Activated T-helper 2 cell treated with anti-CD3 and anti-CD28 coated beads, Interferon-gamma antibody, Interleukin-2, Interleukin-4, amounts not matched to agents 10 μg/mL and 5 μg/mL and 100 μg/mL, durations not matched to agents 14 hours and 24 hours and 36 hours (primary cell): Measurements from ENCODE around the gene SYPL2. TPM values are rescaled to one million over a fixed set of nuclear protein-coding genes. Genes with fewer than 3 reads are reported as not detected.

Source experiments
- DNase-seq: peaks from one replicate; pipeline ENCODE4 v3.0.0; 2021; ENCODE audit warnings: low spot score
- H3K27ac Mint-ChIP-seq: one replicate; pipeline ENCODE4 v1.8.0; 2021; ENCODE audit warnings: mixed read lengths
- H3K27me3 Mint-ChIP-seq: one replicate; pipeline ENCODE4 v1.8.0; 2021; ENCODE audit warnings: low read depth, mixed read lengths
- H3K36me3 Mint-ChIP-seq: one replicate; pipeline ENCODE4 v1.8.0; 2021; ENCODE audit warnings: low read depth, mixed read lengths
- H3K4me1 Mint-ChIP-seq: one replicate; pipeline ENCODE4 v1.8.0; 2021; ENCODE audit warnings: low read depth, mixed read lengths
- H3K4me3 Mint-ChIP-seq: one replicate; pipeline ENCODE4 v1.8.0; 2021; ENCODE audit warnings: low read depth, mild to moderate bottlenecking, moderate library complexity, mixed read lengths
- H3K9me3 Mint-ChIP-seq: one replicate; pipeline ENCODE4 v1.8.0; 2021; ENCODE audit warnings: mixed read lengths
- intact Hi-C: fragments of 100-400 bp; cut with micrococcal nuclease; formaldehyde crosslinking; loops from one replicate; pipeline ENCODE4 v1.15.1; 2023
- total RNA-seq: library from RNA; stranded (reverse); gene quantifications from 2 replicates; pipeline ENCODE4 v1.2.3, GENCODE V29; 2022

Gene SYPL2
- total RNA-seq, 1 donor from 2014 or later: not detected

DNA sequence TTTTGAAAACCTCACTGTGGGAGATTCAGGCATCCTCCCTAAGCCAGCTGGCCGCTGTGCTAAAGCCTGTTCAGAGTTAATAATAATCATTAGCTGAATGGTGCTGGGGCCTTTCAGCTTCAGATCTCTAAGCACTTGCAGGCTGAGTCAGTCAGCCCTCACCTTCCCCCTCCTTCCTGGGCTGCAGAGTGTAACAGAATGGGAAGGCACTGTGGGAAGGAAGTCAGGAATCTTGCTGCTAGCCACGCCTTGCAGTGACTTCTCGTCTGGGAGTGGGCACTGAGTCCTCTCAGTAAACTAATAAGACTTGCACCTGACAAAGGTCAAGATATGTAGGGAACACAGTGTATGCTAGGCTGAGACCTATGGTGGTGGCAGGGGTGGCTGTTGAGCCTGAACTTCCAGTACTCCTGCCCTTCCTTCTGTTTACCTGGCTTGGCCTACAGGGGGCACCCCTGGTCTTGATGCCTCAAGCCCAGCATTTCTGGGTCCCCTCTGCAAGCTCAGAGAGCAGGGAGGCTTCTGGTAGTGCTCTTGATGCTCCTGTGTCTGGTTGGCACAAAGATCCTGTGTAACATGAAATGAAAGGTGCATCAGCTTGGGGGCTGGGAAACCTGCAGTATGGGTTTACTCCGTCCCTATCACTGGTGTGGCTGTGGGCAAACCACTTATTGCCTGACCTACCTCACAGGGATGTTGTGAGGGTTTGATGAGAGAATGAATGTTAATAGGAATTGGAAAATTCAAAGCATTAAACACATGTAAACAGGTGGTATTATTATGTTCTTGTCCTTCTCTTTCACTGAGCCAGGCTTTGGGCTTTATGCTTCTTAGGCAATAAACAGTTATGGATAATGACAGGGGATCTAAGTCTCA, 33.6 kb downstream of the SYPL2 start:
- Mint-ChIP-seq H3K27ac (no peak overlapping the region), H3K9me3 (no peaks in the 10 kb centered on the region), H3K27me3 (no peaks in the 10 kb centered on the region), H3K4me1 (peaks cover 56% of the 10 kb centered on the region), H3K4me3 (no peak overlapping the region), H3K36me3 (peaks cover 54% of the 10 kb centered on the region)
- intact Hi-C loops: no loop called here
- DNase-seq: peak; percentile 38

DNA sequence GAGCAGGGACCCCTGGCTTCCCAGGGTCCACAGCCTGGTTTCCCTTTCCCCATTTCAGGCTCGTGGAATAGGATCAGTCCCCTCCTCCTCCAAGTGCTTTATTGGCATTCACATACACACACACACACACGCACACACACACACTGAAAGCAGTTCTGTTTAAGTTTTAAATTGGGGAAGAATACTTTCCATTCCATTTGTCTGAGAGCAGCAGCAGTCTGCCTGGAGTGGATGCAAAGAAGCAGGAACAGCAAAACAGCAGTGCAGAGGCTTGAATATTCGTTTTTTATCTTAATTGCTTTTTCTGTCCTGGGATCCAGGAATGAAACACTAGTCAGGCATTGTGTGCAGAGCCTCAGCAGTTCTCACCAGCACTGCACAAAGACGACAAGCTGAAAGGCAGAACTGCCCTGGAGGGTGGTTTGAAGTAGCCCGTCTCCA, 34.6 kb downstream of the SYPL2 start:
- intact Hi-C loops: no loop called here
- Mint-ChIP-seq H3K27ac (no peak overlapping the region), H3K36me3 (peaks cover 49% of the 10 kb centered on the region)

DNA sequence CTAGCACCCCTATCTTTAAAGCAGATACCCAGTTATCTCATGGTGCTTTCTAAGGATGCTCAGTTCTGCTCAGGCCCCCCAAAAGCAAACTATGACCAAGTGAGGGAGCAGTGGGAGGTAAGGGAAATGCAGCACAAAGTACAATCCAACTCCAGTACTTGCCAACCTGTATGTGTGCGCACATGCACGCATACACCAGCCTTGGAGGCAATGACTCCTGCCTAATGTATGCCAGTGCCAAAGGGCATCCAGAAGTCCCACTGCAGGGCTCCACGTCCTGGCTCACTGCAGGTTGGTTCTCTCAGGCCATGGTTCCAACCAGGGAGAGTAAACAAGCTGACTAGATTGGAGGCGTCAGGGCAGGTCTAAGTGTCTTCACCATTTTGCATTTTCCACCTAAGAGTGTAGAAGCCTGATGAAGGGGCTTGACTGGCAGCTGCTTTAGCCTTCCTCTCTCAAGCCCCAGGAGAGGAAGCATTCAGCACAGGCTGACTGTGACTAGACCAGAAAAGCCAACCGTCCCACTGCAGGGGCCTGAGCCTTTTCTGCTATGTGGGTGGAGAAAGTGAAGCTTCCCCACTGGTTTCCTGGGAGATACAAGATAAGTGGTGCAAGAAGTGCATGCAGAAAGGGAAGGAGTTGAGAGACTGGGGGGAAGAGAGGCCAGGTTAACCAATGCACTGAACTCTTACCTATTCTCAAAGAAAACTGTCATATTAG, 35.5 kb downstream of the SYPL2 start:
- Mint-ChIP-seq H3K27ac (peak overlapping the region; percentile 38), H3K4me3 (peak overlapping the region; percentile 32), H3K4me1 (peaks cover 45% of the 10 kb centered on the region), H3K9me3 (no peaks in the 10 kb centered on the region), H3K36me3 (peaks cover 41% of the 10 kb centered on the region), H3K27me3 (no peaks in the 10 kb centered on the region)
- no peak for DNase-seq
- intact Hi-C loops: no loop called here

More for the DNA sequence above, 34.6 kb downstream of the SYPL2 start:
- no peak for DNase-seq
- no peaks in the 10 kb centered on the region for H3K27me3 Mint-ChIP-seq
- no peak overlapping the region for H3K4me3 Mint-ChIP-seq
- peaks cover 50% of the 10 kb centered on the region for H3K4me1 Mint-ChIP-seq
- H3K9me3 Mint-ChIP-seq: no peaks in the 10 kb centered on the region

DNA sequence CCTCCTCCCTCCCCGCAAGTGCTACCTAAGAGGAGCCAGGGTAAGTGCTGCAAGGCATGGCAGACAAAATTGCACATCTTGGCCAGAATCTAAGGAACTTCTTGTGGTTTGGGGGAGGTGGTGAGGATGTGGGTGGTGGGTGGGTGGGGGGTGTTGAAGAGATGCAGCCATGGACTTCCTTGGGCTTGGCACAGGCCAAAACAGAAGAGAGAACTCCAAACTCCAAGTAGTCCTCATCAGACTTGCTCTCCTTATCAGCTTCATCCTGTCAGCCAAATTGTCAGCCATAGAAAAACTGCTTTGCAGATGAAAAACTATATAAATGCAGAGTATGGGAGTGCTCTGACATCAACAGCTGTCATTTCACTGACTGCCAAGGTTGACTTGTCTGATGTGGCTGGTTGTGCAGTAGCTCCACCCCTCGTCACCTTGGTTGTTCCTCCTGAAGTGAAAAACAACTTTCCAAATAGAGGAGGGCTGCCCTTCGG, 36.1 kb downstream of the SYPL2 start:
- H3K4me1 Mint-ChIP-seq: peaks cover 45% of the 10 kb centered on the region
- peak; percentile 40 for DNase-seq
- peaks cover 37% of the 10 kb centered on the region for H3K36me3 Mint-ChIP-seq
- no peak overlapping the region for H3K4me3 Mint-ChIP-seq
- H3K27ac Mint-ChIP-seq: no peak overlapping the region
- H3K27me3 Mint-ChIP-seq: peaks cover 5% of the 10 kb centered on the region
- no peaks in the 10 kb centered on the region for H3K9me3 Mint-ChIP-seq
- intact Hi-C loops: no loop called here

DNA sequence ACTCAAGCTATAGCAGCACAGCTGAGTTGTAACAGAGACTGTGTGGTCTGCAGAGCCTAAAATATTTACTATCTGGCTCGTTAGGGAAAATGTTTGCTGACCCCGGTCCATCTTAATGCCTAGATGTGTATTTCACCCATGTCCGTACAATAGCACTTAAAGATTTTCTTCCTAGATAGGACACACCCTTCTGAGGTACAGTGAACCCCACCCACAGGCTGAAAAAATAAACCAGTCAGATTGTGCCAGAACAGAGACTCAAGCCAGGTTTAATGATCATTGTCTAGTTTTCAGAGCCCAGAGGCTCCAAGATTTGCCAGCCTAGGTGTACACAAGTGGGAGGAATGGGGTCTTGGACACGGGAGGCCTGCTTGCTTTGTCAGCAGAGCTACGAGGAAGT, 37.6 kb downstream of the SYPL2 start:
- peaks cover 26% of the 10 kb centered on the region for H3K36me3 Mint-ChIP-seq
- DNase-seq: no peak
- H3K4me3 Mint-ChIP-seq: no peak overlapping the region
- intact Hi-C loops: no loop called here
- H3K4me1 Mint-ChIP-seq: peaks cover 47% of the 10 kb centered on the region
- H3K27ac Mint-ChIP-seq: no peak overlapping the region
- H3K9me3 Mint-ChIP-seq: no peaks in the 10 kb centered on the region
- peaks cover 16% of the 10 kb centered on the region for H3K27me3 Mint-ChIP-seq

DNA sequence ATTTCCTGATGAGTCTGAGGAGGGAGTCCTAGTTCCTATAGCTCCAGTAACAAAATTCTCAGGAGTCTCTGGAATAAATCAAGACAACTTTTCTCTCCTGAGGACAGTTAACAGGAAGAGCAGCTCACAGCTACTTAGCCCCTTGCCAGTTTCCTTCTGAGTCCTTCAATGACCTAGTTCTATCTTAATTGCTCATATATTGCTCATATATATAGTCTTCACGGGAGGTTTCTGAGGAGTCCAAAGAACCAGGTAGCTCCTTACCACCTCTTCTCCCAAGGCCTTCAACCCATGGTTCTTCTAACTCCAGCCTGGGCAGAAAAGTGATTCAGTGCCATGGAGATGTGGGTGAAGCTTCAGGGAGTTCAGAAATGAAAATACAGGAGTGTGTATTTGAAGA, 38.6 kb downstream of the SYPL2 start:
- peaks cover 45% of the 10 kb centered on the region for H3K4me1 Mint-ChIP-seq
- DNase-seq: no peak
- peaks cover 21% of the 10 kb centered on the region for H3K27me3 Mint-ChIP-seq
- H3K27ac Mint-ChIP-seq: no peak overlapping the region
- H3K36me3 Mint-ChIP-seq: peaks cover 16% of the 10 kb centered on the region
- intact Hi-C loops: no loop called here
- no peak overlapping the region for H3K4me3 Mint-ChIP-seq
- no peaks in the 10 kb centered on the region for H3K9me3 Mint-ChIP-seq

DNA sequence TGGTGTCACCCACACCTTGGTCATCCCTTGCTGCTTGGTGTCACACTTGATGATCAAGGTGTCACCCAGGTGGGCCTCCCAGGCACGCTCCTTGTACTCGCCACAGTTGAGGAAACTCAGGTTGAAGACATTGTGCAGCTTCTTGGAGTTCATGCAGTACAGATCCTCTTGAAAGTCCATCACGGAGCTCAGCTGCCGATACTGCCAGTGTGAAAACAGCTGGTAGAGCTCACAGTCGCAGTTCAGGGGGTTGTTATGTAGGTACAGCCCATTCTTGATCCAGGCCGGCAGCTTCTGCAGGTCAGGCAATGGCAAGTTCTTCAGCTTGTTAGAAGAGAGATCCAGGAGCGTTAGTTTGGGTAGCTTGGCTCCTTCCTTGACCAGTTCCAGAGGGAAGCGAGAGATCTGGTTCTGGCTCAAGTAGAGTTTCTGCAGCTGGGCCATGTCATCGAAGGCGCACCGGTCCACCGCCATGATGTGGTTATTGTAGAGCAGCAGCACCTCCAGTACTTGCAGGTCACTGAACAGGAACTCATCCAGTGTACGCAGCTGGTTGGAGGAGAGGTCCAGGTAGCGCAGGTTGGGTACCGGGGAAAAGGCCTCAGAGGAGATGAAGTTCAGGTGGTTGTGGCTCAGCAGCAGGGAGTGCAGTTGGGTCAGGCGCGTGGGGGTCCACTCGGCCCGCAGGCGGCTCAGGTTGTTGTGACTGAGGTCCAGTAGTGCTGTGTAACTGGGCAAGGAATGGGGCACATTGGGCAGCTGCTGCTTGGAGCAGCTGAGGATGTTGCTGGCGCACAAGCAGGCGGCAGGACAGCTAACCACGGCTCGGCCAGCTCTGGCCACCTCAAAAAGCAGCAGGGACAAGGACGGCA, 41.9 kb downstream of the SYPL2 start:
- intact Hi-C loops: no loop called here
- Mint-ChIP-seq H3K4me3 (peak overlapping the region; percentile 76), H3K4me1 (peaks cover 16% of the 10 kb centered on the region), H3K27me3 (peaks cover 43% of the 10 kb centered on the region), H3K36me3 (no peaks in the 10 kb centered on the region), H3K27ac (no peak overlapping the region), H3K9me3 (no peaks in the 10 kb centered on the region)
- no peak for DNase-seq

DNA sequence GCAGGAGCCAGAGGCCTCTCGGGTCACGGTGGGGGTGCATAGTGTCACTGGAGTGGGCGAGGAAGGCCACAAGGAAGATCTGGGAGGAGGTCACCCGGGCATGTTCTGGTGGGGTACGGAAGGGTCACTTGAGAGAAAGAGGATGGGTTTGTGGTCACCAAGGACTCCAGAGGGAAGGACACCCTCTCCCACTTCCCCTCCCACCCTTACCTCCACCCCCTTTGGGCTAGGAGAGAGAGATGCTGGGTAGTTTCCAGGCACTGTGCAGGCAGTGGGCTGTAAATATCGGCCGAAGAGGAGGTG, 42.5 kb downstream of the SYPL2 start:
- peak overlapping the region; percentile 76 for H3K4me3 Mint-ChIP-seq
- no peak for DNase-seq
- H3K4me1 Mint-ChIP-seq: peaks cover 16% of the 10 kb centered on the region
- no peaks in the 10 kb centered on the region for H3K9me3 Mint-ChIP-seq
- no peak overlapping the region for H3K27ac Mint-ChIP-seq
- peaks cover 45% of the 10 kb centered on the region for H3K27me3 Mint-ChIP-seq
- H3K36me3 Mint-ChIP-seq: no peaks in the 10 kb centered on the region
- intact Hi-C loops: no loop called here

DNA sequence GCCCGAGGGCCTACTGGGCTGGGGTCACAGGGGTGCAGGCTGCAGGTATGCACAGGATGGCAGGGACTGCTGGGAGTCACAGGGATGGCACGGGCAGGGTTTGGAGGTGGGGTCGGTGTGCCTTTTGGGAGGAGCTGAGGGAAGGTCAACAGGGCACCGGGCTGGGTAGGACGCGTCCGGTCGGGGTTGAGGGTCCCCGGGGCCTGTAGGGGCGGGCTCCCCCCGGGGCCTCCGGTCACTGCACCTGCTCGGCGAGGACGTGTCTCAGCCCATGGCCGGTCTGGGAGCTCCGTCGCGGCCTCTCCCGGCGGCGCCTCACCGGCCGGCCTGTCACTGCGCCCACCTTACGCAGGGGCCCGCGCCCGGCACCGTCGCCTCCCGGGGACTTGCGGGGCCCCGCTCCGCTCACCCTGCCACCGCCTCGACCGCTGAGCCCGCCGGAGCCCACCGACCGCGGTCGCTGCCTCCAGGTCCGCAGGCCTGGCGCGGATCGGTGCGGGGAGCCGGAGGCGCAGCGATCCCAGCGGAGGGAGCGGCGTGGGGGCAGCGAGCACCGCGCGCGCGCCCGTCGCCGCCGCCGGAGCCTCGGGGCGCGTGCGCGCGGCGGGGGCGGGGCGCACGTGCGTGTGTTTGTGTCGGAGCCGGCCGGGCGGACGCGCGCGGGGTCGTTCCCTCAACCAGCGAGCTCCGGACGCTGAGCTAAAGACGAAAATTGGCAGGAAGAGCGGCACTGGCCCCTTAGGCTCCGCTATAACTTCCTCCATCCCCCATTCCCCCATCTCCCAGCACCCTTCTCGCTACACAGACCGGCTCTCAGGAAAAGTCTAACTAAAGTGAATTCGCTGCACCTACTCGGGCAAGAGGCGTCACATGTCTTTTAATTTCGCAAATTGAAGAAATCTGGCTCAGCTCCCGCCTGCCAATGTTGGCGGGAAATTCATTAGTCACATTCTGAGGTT, 43.1 kb downstream of the SYPL2 start, which contains the start of gene AMIGO1:
Gene AMIGO1, minus strand, starts transcription at position 552 of the 959 bp plus-strand sequence. CDS start 815 bp downstream, outside the sequence.
- H3K27ac Mint-ChIP-seq: no peak within 1 kb of the TSS
- H3K36me3 Mint-ChIP-seq: no peaks in the 10 kb centered on the region
- peak; percentile 41 for DNase-seq
- H3K4me1 Mint-ChIP-seq: peaks cover 13% of the 10 kb centered on the region
- intact Hi-C loops: no loop called here
- peaks cover 45% of the 10 kb centered on the region for H3K27me3 Mint-ChIP-seq
- H3K9me3 Mint-ChIP-seq: no peaks in the 10 kb centered on the region
- peak within 1 kb of the TSS; percentile 81 for H3K4me3 Mint-ChIP-seq

DNA sequence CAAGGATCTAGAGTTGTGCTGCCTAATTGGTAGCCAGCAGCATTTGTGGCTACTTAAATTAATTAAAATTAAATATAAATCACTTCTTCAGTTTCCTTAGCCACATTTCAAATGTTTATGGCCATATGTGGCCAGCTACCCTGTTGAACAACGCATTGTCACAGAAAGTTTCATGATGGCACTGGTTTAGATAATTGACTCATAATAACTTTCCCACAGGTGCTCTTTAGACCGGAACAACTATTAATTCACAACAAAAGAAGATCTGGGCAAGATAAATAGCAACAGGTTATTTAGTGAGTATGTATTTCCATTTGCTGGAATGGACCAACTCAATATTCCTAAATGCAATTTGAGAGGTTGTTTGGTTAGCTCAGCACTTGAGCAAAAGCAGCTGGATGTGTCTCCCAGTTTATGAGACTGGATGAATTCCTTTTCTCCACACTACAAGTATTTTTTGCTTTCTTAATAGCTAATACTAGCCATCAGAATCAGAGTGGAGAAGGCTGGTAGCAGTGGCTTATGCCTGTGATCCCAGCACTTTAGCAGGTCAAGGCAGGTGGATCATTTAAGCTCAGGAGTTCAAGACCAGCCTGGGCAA, 46.9 kb downstream of the SYPL2 start:
- no peaks in the 10 kb centered on the region for H3K36me3 Mint-ChIP-seq

DNA sequence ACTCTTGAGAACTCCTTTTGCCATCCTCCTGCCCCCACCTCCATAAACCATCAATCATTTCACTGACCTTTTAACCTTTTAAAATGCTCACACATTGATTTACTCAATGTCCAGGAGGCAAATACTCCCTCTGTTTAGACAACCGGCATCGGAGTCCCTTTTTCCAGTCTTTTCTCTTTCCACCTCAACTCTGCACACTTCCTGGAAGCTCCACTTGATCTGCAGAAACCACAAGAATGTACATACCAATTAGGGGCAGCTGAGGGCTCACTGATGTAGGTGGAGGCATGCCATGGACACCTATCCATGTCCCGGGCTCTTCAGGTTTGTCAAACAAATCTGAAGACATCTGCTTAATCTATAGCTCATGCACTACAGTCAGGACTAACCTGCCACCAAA, 48.5 kb downstream of the SYPL2 start:
- H3K36me3 Mint-ChIP-seq: no peaks in the 10 kb centered on the region
- peaks cover 3% of the 10 kb centered on the region for H3K4me1 Mint-ChIP-seq
- no peak overlapping the region for H3K4me3 Mint-ChIP-seq
- intact Hi-C loops: no loop called here
- H3K9me3 Mint-ChIP-seq: no peaks in the 10 kb centered on the region
- no peak for DNase-seq
- peaks cover 30% of the 10 kb centered on the region for H3K27me3 Mint-ChIP-seq
- no peak overlapping the region for H3K27ac Mint-ChIP-seq

More for the DNA sequence above, 46.9 kb downstream of the SYPL2 start:
- no peak for DNase-seq
- no peak overlapping the region for H3K4me3 Mint-ChIP-seq
- H3K27me3 Mint-ChIP-seq: peaks cover 41% of the 10 kb centered on the region
- H3K9me3 Mint-ChIP-seq: no peaks in the 10 kb centered on the region
- peaks cover 10% of the 10 kb centered on the region for H3K4me1 Mint-ChIP-seq
- H3K27ac Mint-ChIP-seq: no peak overlapping the region
- intact Hi-C loops: no loop called here
